Endodermal cell (in vitro differentiated cells): ENCODE results near the gene RUNX2. TPM values are rescaled to one million over a fixed set of nuclear protein-coding genes. Genes with fewer than 3 reads are reported as not detected.

Experiments
- DNase-seq: peaks from one replicate; pipeline ENCODE4 v3.0.0-alpha.2; 2017
- H3K27ac ChIP-seq: 2 replicates; pipeline ENCODE4 v1.5.1; 2013; ENCODE audit warnings: mild to moderate bottlenecking, low read depth, low read length, moderate library complexity
- H3K27me3 ChIP-seq: 2 replicates; pipeline ENCODE4 v1.6.1; 2013; ENCODE audit warnings: mild to moderate bottlenecking, low read length, moderate library complexity; ENCODE audit not compliant: insufficient read depth, control insufficient read depth, poor library complexity, severe bottlenecking
- H3K36me3 ChIP-seq: 2 replicates; pipeline ENCODE4 v1.7.0; 2013; ENCODE audit warnings: mild to moderate bottlenecking, low read length, moderate library complexity; ENCODE audit not compliant: control insufficient read depth, insufficient read depth
- H3K4me1 ChIP-seq: one replicate; pipeline ENCODE4 v1.7.0; 2013; ENCODE audit warnings: low read length; ENCODE audit not compliant: control insufficient read depth, insufficient read depth
- H3K4me3 ChIP-seq: 2 replicates; pipeline ENCODE4 v1.5.1; 2013; ENCODE audit warnings: mild to moderate bottlenecking, low read length, moderate library complexity
- H3K9ac ChIP-seq: 2 replicates; pipeline ENCODE4 v1.6.1; 2013; ENCODE audit warnings: mild to moderate bottlenecking, low read length, moderate library complexity; ENCODE audit not compliant: poor library complexity, severe bottlenecking; ENCODE audit errors: extremely low read depth
- H3K9me3 ChIP-seq: 2 replicates; pipeline ENCODE4 v1.6.1; 2013; ENCODE audit warnings: mild to moderate bottlenecking, low read length, moderate library complexity; ENCODE audit not compliant: control insufficient read depth
- H3K27ac Mint-ChIP-seq: 2 replicates; pipeline ENCODE4 v1.8.0; 2020; ENCODE audit warnings: mixed read lengths
- H3K27me3 Mint-ChIP-seq: 2 replicates; pipeline ENCODE4 v1.8.0; 2021; ENCODE audit warnings: mild to moderate bottlenecking, mixed read lengths; ENCODE audit not compliant: insufficient read depth
- H3K36me3 Mint-ChIP-seq: 2 replicates; pipeline ENCODE4 v1.8.0; 2020; ENCODE audit warnings: low read depth, mixed read lengths
- H3K4me1 Mint-ChIP-seq: 2 replicates; pipeline ENCODE4 v1.8.0; 2020; ENCODE audit warnings: mixed read lengths
- H3K4me3 Mint-ChIP-seq: 2 replicates; pipeline ENCODE4 v1.8.0; 2020; ENCODE audit warnings: mild to moderate bottlenecking, moderate library complexity, mixed read lengths
- H3K9me3 Mint-ChIP-seq: 2 replicates; pipeline ENCODE4 v1.8.0; 2020; ENCODE audit warnings: mild to moderate bottlenecking, mixed read lengths
- WGBS, 2 experiments: methylation state at CpG; one replicate each; pipeline versions ENCODE4 v1.1.5 to v1.1.7; 2013; ENCODE audit warnings: missing lambda C conversion rate in 2 of 2, mixed read lengths in 1 of 2; ENCODE audit not compliant: insufficient coverage in 1 of 2, insufficient read length in 1 of 2; 5-methylcytosine and 5-hydroxymethylcytosine counted together
- total RNA-seq, 2 donors: library from RNA; stranded (reverse); fragmentation: NEBNext Ultra II Directional in 1 of 2; extraction: Animal tissue kit (Norgen Biotek cat#: 25700) in 1 of 2; gene quantifications; 2 replicates in 1 of 2; 3 replicates in 1 of 2; pipeline ENCODE4 v1.2.1, GENCODE V29; 2021
- TF ChIP-seq, protein P1 (sequence below): fragments of 200-600 bp; sonication (generic); conservative IDR thresholded peaks from 2 replicates; pipeline ENCODE4 v1.5.0; 2021; ENCODE audit warnings: antibody characterized with exemption, mild to moderate bottlenecking

Gene RUNX2
- total RNA-seq, 2 donors from 2014 or later, result 0.18 to 0.26 TPM

DNA sequence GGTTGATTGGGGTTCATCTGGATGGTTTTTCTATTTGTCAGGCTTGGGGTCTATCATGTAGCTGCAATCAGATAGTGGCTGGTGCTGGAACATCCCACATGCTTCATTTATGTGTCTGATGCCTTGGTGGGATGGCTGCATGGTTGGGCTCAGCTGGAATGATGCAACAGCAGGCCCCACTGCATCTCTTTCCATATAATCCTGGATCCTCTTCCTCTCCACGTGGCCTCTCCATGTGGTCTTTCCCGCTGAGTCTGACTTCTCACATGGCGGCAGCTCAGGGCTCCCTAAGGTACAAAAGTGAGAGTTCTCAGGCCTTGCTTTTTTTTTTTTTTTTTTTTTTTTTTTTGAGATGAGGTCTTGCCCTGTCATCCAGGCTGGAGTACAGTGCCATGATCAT lies 114.6 kb downstream of the RUNX2 start:
- H3K4me3 Mint-ChIP-seq, result no peak overlapping the region
- Histone ChIP-seq H3K27ac (no peak overlapping the region), H3K27me3 (no peaks in the 10 kb centered on the region), H3K4me1 (no peaks in the 10 kb centered on the region), H3K9ac (no peak overlapping the region), H3K4me3 (no peak overlapping the region), H3K9me3 (no peaks in the 10 kb centered on the region), H3K36me3 (no peaks in the 10 kb centered on the region)
- WGBS, 2 experiments, result 88% methylated on average over 3 of the region's 3 CpGs; no CpG with 5 or more reads in 1 of the 2 experiments
- H3K27me3 Mint-ChIP-seq, result peaks cover 9% of the 10 kb centered on the region
- TF ChIP-seq, protein P1, sequence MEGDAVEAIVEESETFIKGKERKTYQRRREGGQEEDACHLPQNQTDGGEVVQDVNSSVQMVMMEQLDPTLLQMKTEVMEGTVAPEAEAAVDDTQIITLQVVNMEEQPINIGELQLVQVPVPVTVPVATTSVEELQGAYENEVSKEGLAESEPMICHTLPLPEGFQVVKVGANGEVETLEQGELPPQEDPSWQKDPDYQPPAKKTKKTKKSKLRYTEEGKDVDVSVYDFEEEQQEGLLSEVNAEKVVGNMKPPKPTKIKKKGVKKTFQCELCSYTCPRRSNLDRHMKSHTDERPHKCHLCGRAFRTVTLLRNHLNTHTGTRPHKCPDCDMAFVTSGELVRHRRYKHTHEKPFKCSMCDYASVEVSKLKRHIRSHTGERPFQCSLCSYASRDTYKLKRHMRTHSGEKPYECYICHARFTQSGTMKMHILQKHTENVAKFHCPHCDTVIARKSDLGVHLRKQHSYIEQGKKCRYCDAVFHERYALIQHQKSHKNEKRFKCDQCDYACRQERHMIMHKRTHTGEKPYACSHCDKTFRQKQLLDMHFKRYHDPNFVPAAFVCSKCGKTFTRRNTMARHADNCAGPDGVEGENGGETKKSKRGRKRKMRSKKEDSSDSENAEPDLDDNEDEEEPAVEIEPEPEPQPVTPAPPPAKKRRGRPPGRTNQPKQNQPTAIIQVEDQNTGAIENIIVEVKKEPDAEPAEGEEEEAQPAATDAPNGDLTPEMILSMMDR, result no peak
- DNase-seq, result no peak
- H3K27ac Mint-ChIP-seq, result no peak overlapping the region
- no peaks in the 10 kb centered on the region for H3K36me3 Mint-ChIP-seq
- no peaks in the 10 kb centered on the region for H3K9me3 Mint-ChIP-seq
- H3K4me1 Mint-ChIP-seq, result peaks cover 14% of the 10 kb centered on the region

DNA sequence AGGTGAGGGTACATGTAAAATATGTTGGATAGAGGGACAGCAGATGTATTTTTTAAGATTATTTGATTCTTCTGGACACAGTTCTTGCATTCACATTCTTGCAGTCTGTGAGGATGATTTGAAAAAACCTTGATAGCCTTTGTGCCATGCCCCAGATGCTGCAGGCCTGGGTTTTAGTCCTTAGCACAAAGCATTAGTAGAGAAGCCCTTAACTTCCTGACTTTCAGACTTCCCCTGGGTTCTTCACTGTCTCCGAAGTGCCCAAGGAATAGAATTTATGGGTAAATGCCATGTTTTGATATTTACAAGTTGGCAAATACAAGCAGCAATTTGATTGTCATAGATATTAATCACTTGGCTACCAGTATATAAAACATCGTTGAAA lies 117.2 kb downstream of the RUNX2 start:
- H3K4me1 Mint-ChIP-seq, result peaks cover 25% of the 10 kb centered on the region
- DNase-seq, result no peak
- peaks cover 10% of the 10 kb centered on the region for H3K27me3 ChIP-seq
- 93% methylated on average over 2 of the region's 2 CpGs; no CpG with 5 or more reads in 1 of the 2 experiments for WGBS, 2 experiments
- TF ChIP-seq, protein P1, result no peak
- no peaks in the 10 kb centered on the region for H3K9me3 Mint-ChIP-seq
- no peaks in the 10 kb centered on the region for H3K36me3 Mint-ChIP-seq
- no peak overlapping the region for H3K4me3 ChIP-seq
- H3K9me3 ChIP-seq, result no peaks in the 10 kb centered on the region
- H3K27ac Mint-ChIP-seq, result no peak overlapping the region
- no peak overlapping the region for H3K27ac ChIP-seq
- H3K9ac ChIP-seq, result no peak overlapping the region
- no peak overlapping the region for H3K4me3 Mint-ChIP-seq
- peaks cover 21% of the 10 kb centered on the region for H3K27me3 Mint-ChIP-seq
- H3K4me1 ChIP-seq, result no peaks in the 10 kb centered on the region
- H3K36me3 ChIP-seq, result no peaks in the 10 kb centered on the region

DNA sequence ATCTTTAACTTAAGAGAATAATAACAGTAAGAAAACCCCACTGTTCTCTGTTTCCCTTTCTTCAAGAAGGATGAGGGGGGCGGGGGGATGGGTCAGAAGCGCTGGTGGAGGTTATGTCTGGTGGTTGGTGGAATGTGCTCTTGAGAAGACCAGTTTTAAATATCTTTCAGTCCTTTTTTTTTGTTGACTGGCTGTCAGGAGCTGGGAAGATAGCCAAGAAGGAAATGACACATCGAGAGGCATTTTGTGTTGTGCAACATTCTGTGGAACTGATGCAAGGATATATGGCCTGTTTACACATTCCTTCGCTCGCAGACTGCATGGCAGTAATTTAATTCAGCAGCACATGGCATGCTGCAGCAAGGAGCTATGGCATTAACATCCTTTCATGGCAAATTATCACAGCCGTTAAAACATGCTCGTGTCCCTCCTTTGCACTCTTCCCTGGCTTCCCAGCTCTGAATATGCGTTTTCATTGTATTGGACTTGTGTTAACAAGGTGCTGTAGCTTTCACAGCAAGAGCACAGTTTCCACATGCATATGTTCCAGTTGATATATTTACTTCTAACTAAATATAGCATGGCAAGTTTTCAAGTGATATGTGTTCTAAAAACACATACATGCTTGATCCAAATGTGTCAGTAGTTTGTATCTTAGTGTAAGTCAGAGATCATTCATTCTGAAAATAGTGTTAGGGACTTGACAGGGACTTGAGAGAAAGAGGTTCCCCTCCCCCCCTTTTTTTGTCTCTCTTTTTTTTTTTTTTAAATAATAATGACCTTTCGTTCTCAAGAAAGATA lies 117.8 kb downstream of the RUNX2 start:
- H3K36me3 Mint-ChIP-seq, result no peaks in the 10 kb centered on the region
- Histone ChIP-seq H3K36me3 (no peaks in the 10 kb centered on the region), H3K9me3 (no peaks in the 10 kb centered on the region), H3K27ac (no peak overlapping the region), H3K4me3 (no peak overlapping the region), H3K9ac (no peak overlapping the region), H3K27me3 (peaks cover 16% of the 10 kb centered on the region), H3K4me1 (no peaks in the 10 kb centered on the region)
- no peak overlapping the region for H3K27ac Mint-ChIP-seq
- DNase-seq, result peak; percentile 82
- TF ChIP-seq, protein P1, result no peak
- no peak overlapping the region for H3K4me3 Mint-ChIP-seq
- H3K4me1 Mint-ChIP-seq, result peaks cover 29% of the 10 kb centered on the region
- peaks cover 27% of the 10 kb centered on the region for H3K27me3 Mint-ChIP-seq
- 46 to 50% methylated on average over 3 to 9 of the region's 9 CpGs for WGBS, 2 experiments
- no peaks in the 10 kb centered on the region for H3K9me3 Mint-ChIP-seq
